K562 treated with DMSO at 1 percent for 12 hours (cell line): ENCODE results near the gene CD19. TPM values are rescaled to one million over a fixed set of nuclear protein-coding genes. Genes with fewer than 3 reads are reported as not detected.

Experiments
- total RNA-seq: library from RNA; unstranded; fragments of 300-600 nt; gene quantifications from 2 replicates; pipeline ENCODE4 v1.2.3, GENCODE V29; 2022; ENCODE audit not compliant: insufficient read depth

Gene CD19
- total RNA-seq = 4.2 and 4.5 TPM in 2 replicates

GRCh38 chr16:28931801-28932225 is at the start of gene CD19:
Gene CD19, plus strand, starts transcription at chr16:28931971. Its CDS starts 30 bp downstream, at chr16:28932001.

GRCh38 chr16:28924762-28925385 is 6.9 kb upstream of the CD19 start, which contains the start of gene RABEP2:
Gene RABEP2, minus strand, starts transcription at chr16:28925238. Its CDS starts 75 bp downstream, at chr16:28925163.

GRCh38 chr16:28950648-28951409 is 19.1 kb downstream of the CD19 start, which contains the start of gene NFATC2IP:
Gene NFATC2IP, plus strand, starts transcription at chr16:28950937. Its CDS starts 75 bp downstream, at chr16:28951012.

GRCh38 chr16:28974437-28975157 is 42.8 kb downstream of the CD19 start, which contains the start of gene SPNS1:
Gene SPNS1, plus strand, starts transcription at chr16:28974778. Its CDS starts 374 bp downstream, at chr16:28975152.

DNA sequence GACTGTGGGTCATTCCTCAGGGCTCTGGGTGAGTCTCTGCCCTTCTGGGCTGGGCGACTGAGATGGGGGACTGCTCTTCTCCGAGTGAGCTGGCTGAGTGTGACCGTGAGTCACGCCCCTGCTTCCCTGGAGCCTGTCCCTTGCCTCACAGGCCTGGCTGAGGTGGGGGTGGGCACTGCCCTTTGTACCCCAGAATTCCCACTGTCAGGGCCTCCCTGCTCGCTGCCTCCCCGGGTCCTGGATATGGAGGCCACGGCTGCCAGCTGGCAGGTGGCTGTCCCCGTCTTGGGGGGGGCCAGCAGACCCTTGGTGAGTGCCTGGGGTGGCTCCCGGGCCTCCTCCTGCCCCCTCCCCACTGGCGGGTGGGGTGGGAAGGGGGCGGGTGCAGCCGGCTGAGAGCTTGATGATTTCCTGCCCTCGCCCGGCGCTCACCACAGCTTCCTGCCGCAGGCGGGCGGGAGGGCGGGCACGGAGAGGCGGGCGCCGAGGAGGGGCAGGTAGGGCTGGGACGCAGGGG is 52.9 kb downstream of the CD19 start, which contains the start of gene LAT:
Gene LAT (plus strand): TSS at position 434 of the 517 bp plus-strand sequence. CDS start 366 bp downstream, outside the sequence.

Other genes starting within 250 kb of the CD19 start
- 301 and 323 TPM in 2 replicates for gene EIF3C, start 220.5 kb upstream of the CD19 start, total RNA-seq
- not detected in 2 replicates for gene NPIPB9, start 180.2 kb upstream of the CD19 start, total RNA-seq
- 123 and 257 TPM in 2 replicates for gene ATXN2L, start 109.0 kb upstream of the CD19 start, total RNA-seq
- gene TUFM, start 85.6 kb upstream of the CD19 start, total RNA-seq = 221 and 251 TPM in 2 replicates
- 43.1 and 53.3 TPM in 2 replicates for gene SH2B1, start 68.1 kb upstream of the CD19 start, total RNA-seq
- 2.1 and 6.5 TPM in 2 replicates for gene ATP2A1, start 53.5 kb upstream of the CD19 start, total RNA-seq
- 19.0 and 26.4 TPM in 2 replicates for gene RABEP2, start 6.7 kb upstream of the CD19 start, total RNA-seq
- gene NFATC2IP, start 19.0 kb downstream of the CD19 start, total RNA-seq = 13.9 and 38.7 TPM in 2 replicates
- gene SPNS1, start 42.8 kb downstream of the CD19 start, total RNA-seq = 93.0 and 94.0 TPM in 2 replicates
- gene LAT, start 53.1 kb downstream of the CD19 start, total RNA-seq = 2.2 and 3.7 TPM in 2 replicates